Measurements from ENCODE around the gene ZNF664.

GRCh38 chr12:123971449-123971769, 1.6 kb upstream of the ZNF664 start:
- TF ChIP-seq CTCF (conservative IDR thresholded peaks at IDR 0.05): no peak
- TF ChIP-seq ZFX (IDR thresholded peaks at IDR 0.05): no peak

All from C4-2B (cell line).